Uterus (tissue), 2 donors: ENCODE results near the gene PIGW.

Experiments
- CTCF ChIP-seq, 4 experiments: fragments of 200-600 bp in 2 of 4; fragments of 450-650 bp in 2 of 4; sonication (generic) in 2 of 4; IDR thresholded peaks; one replicate each; pipeline ENCODE4 v1.5.1; 2016 to 2019; ENCODE audit warnings: antibody characterized with exemption in 4 of 4, mild to moderate bottlenecking in 2 of 4, moderate library complexity in 1 of 4
- POLR2A ChIP-seq, 2 donors: fragments of 450-650 bp; IDR thresholded peaks; one replicate each; pipeline ENCODE4 v1.6.1; 2016; ENCODE audit warnings: antibody characterized with exemption in 2 of 2, mild to moderate bottlenecking in 1 of 2, moderate library complexity in 1 of 2

GRCh38 chr17:36510636-36511035 is 24.2 kb upstream of the PIGW start:
- TF ChIP-seq CTCF (IDR thresholded peaks at IDR 0.05) (no peak), POLR2A (IDR thresholded peaks at IDR 0.05) (no peak)
